HG03039 (cell line): ENCODE measurements around the gene HSPA4.
"Not testable (repeated sequence)": the region's sequence is repeated elsewhere in the genome, so short reads cannot be mapped to it uniquely, and the experiment has no call there.

Source experiments
- ATAC-seq: cut with Tn5 transposase; IDR thresholded peaks from one replicate; pipeline ENCODE4 v1.9.1; 2021; ENCODE audit warnings: mild to moderate bottlenecking, moderate library complexity; ENCODE audit not compliant: unreplicated experiment

Gene HSPA4

DNA sequence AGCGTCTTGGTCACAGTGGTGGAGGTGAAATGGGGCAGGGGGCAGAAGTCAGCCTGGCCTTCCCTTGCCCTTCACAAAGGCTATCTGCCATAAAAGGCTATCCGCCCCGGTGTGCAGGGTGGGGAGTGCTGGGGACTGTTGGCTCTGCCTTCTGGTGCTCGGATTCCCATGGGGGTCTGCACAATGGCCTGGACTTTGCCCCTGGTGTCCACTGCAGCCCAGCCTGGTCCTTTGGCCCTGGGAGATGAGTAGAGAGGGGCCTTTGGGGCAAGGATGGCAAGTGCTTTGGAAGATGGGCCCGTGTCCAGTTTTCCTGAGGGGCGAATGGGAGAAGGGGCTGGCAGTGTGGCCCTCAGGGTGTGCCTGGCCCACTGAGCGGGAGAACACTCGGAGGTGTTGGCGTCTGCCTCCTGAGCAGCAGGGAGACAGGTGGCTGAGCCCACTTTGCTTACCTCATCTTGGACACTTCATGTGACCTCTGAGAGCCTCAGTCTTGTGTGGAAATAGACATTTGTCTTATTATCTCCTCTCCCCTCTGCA is 69.9 kb downstream of the HSPA4 start:
- no peak for ATAC-seq

DNA sequence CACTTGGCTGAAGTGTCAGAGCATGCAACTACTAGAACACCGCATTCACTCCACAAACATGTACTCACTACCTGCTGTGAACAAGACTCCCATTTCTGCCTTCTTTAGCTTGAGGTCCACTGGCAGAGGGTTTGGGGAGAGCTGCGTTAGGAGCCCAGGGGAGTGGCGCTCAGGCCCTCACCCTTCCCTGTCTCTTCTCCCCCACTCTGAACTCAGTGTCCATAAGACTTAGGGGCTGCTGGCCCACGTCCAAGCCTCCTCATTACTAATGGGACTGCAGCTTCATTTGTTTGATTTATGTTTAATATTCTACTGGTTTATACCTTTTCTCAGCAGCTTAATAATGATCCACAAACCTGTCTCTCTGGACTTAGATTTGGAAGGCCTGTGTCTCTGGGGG is 70.9 kb downstream of the HSPA4 start:
- no peak for ATAC-seq

DNA sequence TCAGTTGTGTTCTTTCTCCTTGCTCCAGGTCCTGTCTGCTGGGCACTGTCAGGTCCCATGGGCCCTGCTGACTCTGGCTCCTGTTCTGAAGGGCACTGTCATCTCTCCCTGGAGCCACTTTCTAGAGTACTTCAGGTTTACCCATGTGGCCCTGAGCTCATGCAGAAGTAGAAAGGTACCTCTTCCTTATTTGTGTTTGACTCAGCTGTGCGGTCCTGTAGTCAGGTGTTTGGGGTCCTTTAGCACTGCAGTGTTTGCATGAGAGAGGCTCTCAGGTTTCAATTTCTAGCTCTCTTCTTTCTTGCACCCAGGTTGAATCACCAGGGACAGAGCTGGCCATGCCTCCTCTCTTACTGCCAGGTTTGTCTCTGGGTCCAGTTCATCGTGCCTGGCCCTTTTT is 71.5 kb downstream of the HSPA4 start:
- ATAC-seq, result no peak

DNA sequence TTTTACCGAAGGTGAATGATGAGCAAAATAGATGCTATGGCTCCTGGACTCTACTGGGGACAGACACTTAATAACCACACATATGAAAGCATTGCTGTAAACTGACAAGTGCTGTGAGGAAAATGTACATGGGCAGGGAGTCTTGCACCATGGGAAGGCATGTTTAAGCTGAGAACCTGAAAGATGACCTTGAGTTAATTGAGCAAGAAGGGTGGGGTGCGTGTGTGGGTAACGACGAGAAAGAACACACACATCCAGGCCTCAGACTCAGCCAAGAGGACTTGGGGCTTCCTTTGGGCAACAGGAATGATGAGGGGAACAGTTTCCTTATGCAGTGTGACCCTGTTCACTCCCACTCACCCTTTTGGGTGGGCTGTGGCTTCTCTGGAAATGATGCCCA is 73.1 kb downstream of the HSPA4 start:
- no peak for ATAC-seq

- no peak for ATAC-seq
Observed at GRCh38 chr5:133128066-133128465, 76.3 kb downstream of the HSPA4 start.

- ATAC-seq, result no peak
Observed at GRCh38 chr5:133129289-133129688, 77.5 kb downstream of the HSPA4 start.

GRCh38 chr5:133129950-133130349 is 78.1 kb downstream of the HSPA4 start:
- no peak for ATAC-seq

DNA sequence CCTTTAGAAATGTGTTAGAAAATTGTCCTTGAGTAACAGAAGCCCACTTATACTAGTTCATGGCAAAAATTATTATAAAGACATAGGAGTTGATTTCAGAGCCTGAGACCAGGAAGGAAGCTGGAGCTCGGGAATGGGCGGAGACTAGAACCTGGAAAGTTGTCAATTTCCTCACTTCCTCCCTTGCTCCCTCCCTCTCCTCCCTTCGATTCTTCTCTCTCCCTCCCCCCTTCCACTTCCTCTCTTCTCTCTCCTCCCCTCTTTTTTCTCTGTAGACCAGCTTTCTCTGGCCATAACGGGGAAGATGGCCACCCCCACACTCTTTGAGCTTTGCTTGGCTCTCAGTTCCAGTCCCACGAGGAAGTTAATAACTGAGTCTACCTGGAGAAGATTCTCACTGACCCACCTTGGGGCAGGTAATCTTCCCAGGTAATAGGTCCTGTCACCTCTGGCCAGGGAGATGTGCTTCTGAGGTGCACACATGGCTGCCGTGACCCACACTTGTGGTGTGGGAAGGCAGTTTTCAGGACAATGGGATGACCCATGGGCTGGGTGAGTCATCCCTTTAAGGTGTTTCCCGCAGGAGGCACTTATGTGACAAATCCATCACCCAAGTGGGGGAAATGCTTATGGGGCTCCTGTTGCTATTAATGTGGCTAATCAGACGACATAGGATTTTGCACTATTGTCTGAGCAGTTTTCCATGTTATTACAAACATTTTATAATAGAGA is 78.7 kb downstream of the HSPA4 start:
- no peak for ATAC-seq

- ATAC-seq, result no peak
Observed at GRCh38 chr5:133132717-133133116, 80.9 kb downstream of the HSPA4 start.

GRCh38 chr5:133133241-133133640 is 81.4 kb downstream of the HSPA4 start:
- ATAC-seq, result not testable (repeated sequence)

- not testable (repeated sequence) for ATAC-seq
Observed at GRCh38 chr5:133136890-133137289, 85.1 kb downstream of the HSPA4 start.

- ATAC-seq, result no peak
Observed at GRCh38 chr5:133140311-133140710, 88.5 kb downstream of the HSPA4 start.

DNA sequence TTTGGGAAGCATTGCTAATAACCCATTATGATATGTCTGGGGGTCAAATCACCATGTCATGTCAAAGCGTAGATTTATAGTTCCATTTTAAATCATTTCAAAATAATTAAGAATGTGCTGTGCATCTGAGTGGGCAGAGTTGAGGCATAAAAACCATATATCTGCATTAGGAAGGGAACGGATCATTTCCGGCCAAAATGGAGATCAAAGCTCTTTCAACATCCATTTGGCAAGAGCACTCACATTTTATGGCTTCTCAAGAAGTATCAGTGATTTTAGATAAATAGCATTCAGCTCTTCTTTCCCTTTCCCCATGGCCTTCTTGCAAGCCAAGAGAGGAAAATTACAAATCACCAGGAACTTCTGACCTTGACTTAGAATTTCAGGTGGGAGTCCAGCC is 89.9 kb downstream of the HSPA4 start:
- ATAC-seq, result no peak

DNA sequence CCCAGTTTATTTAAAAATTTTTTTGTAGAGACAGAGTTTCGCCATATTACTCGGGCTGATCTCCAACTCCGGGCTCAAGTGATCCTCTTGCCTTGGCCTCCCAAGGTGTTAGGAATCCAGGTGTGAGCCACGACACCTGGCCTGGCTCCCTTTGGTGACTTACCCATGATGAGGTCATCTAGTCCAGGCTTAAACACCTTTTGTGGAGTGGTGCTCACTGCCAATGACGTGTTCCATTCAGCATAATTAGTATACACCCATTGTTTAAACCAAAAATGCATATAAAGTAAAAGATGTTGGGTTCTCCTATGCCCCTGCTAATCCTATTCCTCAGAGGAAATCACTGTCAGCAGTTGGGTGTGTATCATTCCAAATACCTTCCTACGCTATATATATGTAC is 91.0 kb downstream of the HSPA4 start:
- no peak for ATAC-seq

DNA sequence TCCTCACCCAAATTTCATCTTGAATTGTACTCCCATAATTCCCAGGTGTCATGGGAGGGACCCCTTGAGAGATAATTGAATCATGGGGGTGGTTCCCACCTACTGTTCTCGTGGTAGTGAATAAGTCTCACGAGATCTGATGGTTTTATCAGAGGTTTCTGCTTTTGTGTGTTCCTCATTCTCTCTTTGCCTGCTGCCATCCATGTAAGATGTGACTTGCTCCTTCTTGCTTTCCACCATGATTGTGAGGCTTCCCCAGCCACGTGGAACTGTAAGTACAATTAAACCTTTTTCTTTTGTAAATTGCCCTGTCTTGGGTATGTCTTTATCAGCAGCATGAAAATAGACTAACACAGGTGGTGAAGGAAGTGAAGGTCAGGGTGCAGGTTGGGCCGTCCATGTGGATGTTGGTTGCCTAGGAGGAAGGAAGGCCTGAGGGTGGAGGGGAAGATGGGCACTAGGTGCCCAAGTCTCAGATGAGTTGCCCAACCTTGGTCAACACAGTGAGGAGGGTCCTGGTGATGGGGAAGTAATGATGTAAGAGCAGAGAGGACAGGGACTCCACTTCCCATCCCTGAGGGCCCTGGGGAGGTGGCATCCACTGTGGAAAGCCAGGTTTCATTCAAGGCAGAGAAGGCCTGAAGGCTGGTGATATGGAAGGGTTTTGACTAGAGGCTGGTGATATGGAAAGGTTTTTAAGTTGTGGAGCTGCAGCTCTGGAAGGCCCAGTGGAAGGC is 92.6 kb downstream of the HSPA4 start:
- no peak for ATAC-seq

DNA sequence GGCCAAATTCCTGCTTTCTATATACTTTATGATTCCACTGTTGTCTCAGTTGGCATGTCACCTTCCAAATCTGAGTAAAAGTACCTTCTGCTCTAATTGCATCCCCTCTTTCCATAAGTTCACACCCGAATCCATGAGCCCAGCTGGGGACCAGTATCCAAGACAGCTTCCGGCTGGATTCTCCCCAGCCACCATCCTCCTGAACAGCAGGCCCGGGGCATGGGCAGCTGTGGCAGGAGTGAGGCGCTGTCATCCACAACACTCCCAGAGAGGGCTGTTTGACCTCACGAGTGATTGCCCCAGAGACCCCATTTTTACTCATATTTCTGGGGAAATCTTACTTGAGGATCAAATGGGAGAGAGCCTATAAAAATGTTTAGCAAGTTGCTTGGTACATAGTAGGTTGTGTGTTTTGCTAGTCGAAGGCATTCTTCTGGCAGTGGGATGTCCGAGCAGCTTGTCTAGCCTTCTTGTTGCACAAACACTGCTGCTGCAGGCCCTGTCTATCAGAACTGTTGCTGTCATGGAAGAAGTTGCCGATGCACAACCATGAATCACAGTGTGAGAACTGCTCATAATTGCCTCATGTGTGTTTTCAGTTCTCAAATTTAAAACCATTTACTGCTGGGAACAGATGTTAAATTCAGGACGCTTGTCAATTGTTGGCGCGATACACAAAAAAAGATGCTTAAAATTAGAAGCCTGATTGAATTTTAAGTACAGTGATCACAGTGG is 93.8 kb downstream of the HSPA4 start:
- ATAC-seq, result no peak

GRCh38 chr5:133147411-133147810 is 95.6 kb downstream of the HSPA4 start:
- ATAC-seq, result no peak

- no peak for ATAC-seq
Observed at GRCh38 chr5:133147815-133148567, 96.2 kb downstream of the HSPA4 start.

GRCh38 chr5:133149345-133149744 is 97.5 kb downstream of the HSPA4 start:
- ATAC-seq, result no peak

DNA sequence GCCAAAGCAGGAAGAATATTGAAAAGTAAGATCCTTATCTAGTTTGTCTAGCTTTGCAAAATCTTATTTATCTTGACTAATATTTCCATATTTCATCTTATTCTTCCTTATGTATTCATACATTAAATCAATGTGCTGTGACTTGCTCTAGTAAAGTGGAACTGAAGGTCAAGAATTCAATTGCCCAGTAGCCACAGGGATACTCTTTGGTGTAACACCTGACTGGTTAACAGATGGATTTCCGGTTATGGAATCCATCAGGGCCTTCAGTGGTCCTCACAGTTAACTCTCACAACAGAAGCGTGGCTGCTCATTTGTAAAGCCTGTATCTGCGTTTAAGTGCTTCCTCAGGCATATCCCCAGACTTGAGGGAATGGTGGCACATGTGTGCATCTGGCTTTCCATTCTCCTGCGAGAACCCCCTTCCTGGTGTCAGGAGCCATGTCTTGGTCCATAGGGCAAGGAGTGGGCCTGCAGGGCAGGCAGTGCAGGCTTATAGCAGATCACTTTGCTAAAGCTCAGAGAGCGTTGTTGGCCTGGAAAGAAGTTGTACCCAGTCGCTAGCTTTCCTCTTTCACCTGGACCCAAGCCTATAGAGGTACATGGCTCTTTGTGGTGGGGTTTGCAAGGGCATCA is 99.2 kb downstream of the HSPA4 start:
- no peak for ATAC-seq
